Measurements from ENCODE around the gene FUT8.

Gene FUT8

GRCh38 chr14:65412856-65413738, 567 bp downstream of the FUT8 start:
- Histone ChIP-seq H3K79me2 (ENCODE audit: insufficient read depth, low read length) (peaks cover 60% of the 10 kb centered on the region), H2AFZ (ENCODE audit: low read depth, low read length) (peak overlapping the region; percentile 74), H3K36me3 (ENCODE audit: insufficient read depth, low read length) (no peaks in the 10 kb centered on the region), H3K4me1 (ENCODE audit: insufficient read depth, low read length) (peaks cover 42% of the 10 kb centered on the region), H3K27ac (ENCODE audit: low read length) (peak overlapping the region; percentile 88), H3K4me3 (ENCODE audit: low read depth in 1 of 2, low read length in 2 of 2) (peak overlapping the region; percentile 55 to 79), H3K27me3 (ENCODE audit: insufficient read depth, low read length, poor library complexity) (no peaks in the 10 kb centered on the region), H3K9me3 (ENCODE audit: insufficient read depth, low read length, severe bottlenecking) (no peaks in the 10 kb centered on the region), H3K4me2 (ENCODE audit: insufficient read depth, low read length) (peak overlapping the region; percentile 76), H3K9ac (ENCODE audit: low read depth, low read length) (peak overlapping the region; percentile 84), H4K20me1 (ENCODE audit: insufficient read depth, low read length) (peaks cover 14% of the 10 kb centered on the region; the same call in 1 of the 2 replicates)
- peak; percentile 51 for ATAC-seq (ENCODE audit: insufficient read depth, low read depth)
- peak; percentile 82 for DNase-seq
- TF ChIP-seq CTCF (IDR thresholded peaks at IDR 0.05; ENCODE audit: borderline replicate concordance, extremely low read depth, low read length, poor library complexity, severe bottlenecking) (peak; percentile 10), EZH2 (IDR thresholded peaks at IDR 0.05; ENCODE audit: borderline replicate concordance, low read depth, low read length, severe bottlenecking) (no peak)

- no peak for ATAC-seq (ENCODE audit: insufficient read depth, low read depth)
- Histone ChIP-seq H3K27me3 (ENCODE audit: insufficient read depth, low read length, poor library complexity) (no peaks in the 10 kb centered on the region), H3K4me2 (ENCODE audit: insufficient read depth, low read length) (peak overlapping the region; percentile 76), H2AFZ (ENCODE audit: low read depth, low read length) (peak overlapping the region; percentile 74), H3K79me2 (ENCODE audit: insufficient read depth, low read length) (peaks cover 66% of the 10 kb centered on the region), H3K4me3 (ENCODE audit: low read depth in 1 of 2, low read length in 2 of 2) (peak overlapping the region; percentile 55 to 79), H3K9ac (ENCODE audit: low read depth, low read length) (peak overlapping the region; percentile 84), H3K36me3 (ENCODE audit: insufficient read depth, low read length) (no peaks in the 10 kb centered on the region), H3K4me1 (ENCODE audit: insufficient read depth, low read length) (peaks cover 47% of the 10 kb centered on the region), H3K9me3 (ENCODE audit: insufficient read depth, low read length, severe bottlenecking) (no peaks in the 10 kb centered on the region), H3K27ac (ENCODE audit: low read length) (peak overlapping the region; percentile 88), H4K20me1 (ENCODE audit: insufficient read depth, low read length) (peaks cover 17% of the 10 kb centered on the region; the same call in 1 of the 2 replicates)
- DNase-seq, result no peak
- no peak for TF ChIP-seq CTCF (IDR thresholded peaks at IDR 0.05; ENCODE audit: borderline replicate concordance, extremely low read depth, low read length, poor library complexity, severe bottlenecking)
- TF ChIP-seq EZH2 (IDR thresholded peaks at IDR 0.05; ENCODE audit: borderline replicate concordance, low read depth, low read length, severe bottlenecking), result no peak
Observed at GRCh38 chr14:65413739-65414045, 1.2 kb downstream of the FUT8 start.

- Histone ChIP-seq H3K4me3 (ENCODE audit: low read depth in 1 of 2, low read length in 2 of 2) (peak overlapping the region in 1 of 2 experiments; percentile 79; a peak in 2 of 4 replicates), H3K27ac (ENCODE audit: low read length) (peak overlapping the region; percentile 88), H3K4me2 (ENCODE audit: insufficient read depth, low read length) (peak overlapping the region; percentile 76), H3K9ac (ENCODE audit: low read depth, low read length) (peak overlapping the region; percentile 84), H3K4me1 (ENCODE audit: insufficient read depth, low read length) (peaks cover 56% of the 10 kb centered on the region), H3K27me3 (ENCODE audit: insufficient read depth, low read length, poor library complexity) (no peaks in the 10 kb centered on the region), H4K20me1 (ENCODE audit: insufficient read depth, low read length) (peaks cover 21% of the 10 kb centered on the region; the same call in 1 of the 2 replicates), H3K79me2 (ENCODE audit: insufficient read depth, low read length) (peaks cover 78% of the 10 kb centered on the region), H3K36me3 (ENCODE audit: insufficient read depth, low read length) (no peaks in the 10 kb centered on the region), H2AFZ (ENCODE audit: low read depth, low read length) (no peak overlapping the region), H3K9me3 (ENCODE audit: insufficient read depth, low read length, severe bottlenecking) (no peaks in the 10 kb centered on the region)
- DNase-seq, result peak; percentile 27
- ATAC-seq (ENCODE audit: insufficient read depth, low read depth), result no peak
- no peak for TF ChIP-seq EZH2 (IDR thresholded peaks at IDR 0.05; ENCODE audit: borderline replicate concordance, low read depth, low read length, severe bottlenecking)
- peak; percentile 67 for TF ChIP-seq CTCF (IDR thresholded peaks at IDR 0.05; ENCODE audit: borderline replicate concordance, extremely low read depth, low read length, poor library complexity, severe bottlenecking)
Observed at GRCh38 chr14:65414961-65415589, 2.5 kb downstream of the FUT8 start.

All from DND-41 (cell line).